Stimulated activated CD4-positive, alpha-beta T cell treated with anti-CD3 and anti-CD28 coated beads, Interleukin-2, amount 100 ng/mL, for 24 hours (primary cell): ENCODE measurements around the gene MS4A15.
"Not testable (repeated sequence)": the region's sequence is repeated elsewhere in the genome, so short reads cannot be mapped to it uniquely, and the experiment has no call there.

Experiments used
- DNase-seq, 2 donors: peaks; one replicate each; pipeline ENCODE4 v3.0.0-alpha.2; 2020

MS4A15 gene

DNA sequence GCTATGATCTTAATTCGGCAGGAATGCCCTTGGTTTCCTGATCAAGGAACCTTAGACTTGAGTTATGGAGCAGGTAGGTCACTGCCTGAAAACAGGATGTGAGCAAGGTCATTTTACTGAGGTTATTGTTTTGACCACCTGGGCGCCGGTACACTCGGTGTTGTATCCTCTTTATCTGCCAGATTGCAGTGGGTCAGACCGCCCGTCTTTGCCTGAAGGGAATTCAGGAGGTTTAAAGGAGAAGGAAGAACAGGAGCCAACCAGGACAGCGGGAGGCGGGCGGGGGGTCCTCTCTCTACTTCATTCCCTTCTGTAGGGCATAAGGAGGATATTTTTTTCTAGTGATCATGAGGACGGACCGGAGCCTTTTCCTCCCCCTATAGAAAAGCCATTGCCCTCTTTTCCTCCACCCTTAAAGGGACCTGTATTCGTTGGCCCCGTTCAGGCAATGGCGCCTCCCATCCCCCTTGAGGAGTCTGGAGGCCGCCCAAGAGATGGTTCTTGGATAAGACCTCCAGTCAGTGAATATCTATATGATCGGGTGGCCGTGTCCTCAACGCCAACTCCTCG lies 649 bp downstream of the MS4A15 start:
- no peak for DNase-seq

DNA sequence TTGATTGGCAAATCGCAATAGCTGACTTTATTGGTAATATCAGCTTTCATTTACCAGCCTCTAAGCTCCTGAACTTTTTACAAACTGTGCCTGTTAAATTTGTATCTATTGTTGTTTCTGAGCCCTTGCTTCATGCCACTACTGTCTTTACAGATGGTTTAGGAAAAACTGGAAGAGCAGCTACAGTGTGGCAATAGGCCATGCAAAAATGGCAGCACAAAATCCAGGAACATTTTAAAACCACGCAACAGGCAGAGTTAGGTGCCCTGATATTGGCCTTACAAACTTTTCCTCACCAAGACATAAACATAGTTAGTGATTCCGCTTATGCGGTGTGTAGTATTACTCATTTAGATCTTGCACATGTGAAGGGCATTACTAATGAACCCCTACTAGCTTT lies 2.0 kb downstream of the MS4A15 start:
- DNase-seq: not testable (repeated sequence)

DNA sequence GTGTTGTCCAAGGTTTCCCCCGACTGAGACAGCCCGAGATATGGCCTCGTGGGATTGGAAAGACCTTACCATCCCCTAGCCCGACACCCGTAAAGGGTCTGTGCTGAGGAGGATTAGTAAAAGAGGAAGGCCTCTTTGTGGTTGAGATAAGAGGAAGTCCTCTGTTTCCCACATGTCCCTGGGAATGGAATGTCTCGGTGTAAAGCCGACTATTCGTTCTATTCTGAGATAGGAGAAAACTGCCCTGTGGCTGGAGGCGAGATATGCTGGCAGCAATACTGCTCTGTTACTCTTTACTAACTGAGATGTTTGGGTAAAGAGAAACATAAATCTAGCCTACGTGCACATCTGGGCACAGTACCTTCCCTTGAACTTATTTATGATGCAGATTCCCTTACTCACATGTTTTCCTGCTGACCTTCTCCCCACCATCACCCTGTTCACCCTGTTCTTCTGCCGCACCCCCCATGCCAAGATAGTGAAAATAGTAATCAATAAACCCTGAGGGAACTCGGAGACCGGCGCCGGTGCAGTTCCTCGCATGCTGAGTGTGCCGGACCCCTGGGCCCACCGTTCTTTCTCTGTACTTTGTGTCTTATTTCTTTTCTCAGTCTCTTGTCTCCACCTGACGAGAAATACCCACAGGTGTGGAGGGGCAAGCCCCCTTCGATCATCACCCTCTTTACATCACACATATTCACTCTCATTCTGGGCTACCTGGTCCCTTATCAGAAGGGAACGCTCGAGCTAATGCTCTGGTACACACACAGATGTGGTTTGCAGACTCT lies 3.0 kb downstream of the MS4A15 start:
- DNase-seq: not testable (repeated sequence)

DNA sequence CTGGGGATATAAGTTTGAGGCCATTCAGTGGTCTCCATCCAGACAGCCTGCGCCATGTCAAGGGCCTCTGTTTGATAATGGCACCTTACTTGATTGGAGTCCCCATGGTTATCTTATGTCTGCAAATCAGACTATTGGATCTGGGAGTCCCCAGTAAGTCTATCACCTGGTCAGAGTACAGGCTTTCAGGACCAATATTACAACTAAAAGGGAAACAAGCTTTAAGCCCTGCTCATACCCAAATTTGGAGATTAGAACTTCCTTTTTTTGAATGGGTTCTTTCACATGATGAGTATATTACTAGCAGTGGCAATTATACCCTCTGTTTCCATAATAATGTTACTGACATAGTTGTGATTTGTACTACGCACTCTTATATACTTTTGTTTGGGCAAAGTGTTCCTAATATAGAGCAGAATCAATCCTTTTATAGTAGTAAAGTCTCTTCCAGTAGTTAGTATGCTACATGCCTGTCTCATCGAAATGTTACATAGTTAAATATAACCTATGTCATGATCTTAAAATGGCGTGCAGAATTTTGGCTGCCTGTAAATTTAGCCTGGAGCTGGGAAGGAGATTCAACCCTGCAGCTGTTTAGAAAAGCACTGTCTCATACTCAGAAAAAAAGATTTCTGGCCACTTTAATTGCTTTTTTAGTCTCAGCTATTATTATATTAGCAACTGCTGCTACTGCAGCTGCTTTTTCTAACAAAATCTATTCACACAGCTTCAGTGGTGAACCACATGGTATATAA lies 4.9 kb downstream of the MS4A15 start:
- DNase-seq: no peak

DNA sequence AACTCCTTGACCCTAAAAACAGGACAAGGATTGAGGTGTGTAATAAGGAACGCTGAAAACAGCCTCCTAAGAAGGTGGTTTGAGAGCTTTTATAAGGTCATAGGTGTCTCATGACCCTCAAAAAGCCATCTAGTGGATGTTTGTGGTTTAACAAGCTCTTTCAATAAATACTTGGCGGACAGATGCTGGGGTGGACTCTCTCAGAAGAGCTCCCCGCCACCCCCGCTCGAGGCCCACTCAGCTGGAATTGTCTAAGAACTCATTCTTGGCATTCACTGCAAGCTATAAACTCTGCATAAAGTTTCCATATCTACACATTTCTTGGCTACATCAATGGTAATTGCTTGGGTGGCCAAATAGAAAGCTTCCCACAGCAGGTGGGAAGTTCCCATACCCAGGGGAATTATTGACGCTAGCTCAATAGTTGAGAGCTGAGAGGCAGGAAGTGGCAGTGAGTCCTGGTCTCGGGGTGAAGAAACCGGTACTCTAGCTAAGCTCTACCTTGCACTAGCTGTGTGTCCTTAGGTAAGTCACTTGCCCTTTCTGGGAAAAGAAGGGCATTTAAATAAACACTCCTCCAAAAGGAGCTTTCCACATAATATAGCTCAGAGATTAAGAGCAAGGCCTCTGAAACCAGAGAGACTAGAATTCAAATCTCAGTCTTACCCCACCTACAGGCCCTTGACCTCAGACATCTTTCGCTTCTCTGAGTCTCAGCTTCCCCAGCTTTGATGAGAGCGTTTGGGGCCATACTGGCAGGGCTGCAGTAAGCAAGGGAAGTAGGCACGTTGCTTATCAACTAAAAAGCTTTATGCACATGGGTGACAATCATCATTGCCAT lies 6.4 kb downstream of the MS4A15 start:
- DNase-seq: no peak

DNA sequence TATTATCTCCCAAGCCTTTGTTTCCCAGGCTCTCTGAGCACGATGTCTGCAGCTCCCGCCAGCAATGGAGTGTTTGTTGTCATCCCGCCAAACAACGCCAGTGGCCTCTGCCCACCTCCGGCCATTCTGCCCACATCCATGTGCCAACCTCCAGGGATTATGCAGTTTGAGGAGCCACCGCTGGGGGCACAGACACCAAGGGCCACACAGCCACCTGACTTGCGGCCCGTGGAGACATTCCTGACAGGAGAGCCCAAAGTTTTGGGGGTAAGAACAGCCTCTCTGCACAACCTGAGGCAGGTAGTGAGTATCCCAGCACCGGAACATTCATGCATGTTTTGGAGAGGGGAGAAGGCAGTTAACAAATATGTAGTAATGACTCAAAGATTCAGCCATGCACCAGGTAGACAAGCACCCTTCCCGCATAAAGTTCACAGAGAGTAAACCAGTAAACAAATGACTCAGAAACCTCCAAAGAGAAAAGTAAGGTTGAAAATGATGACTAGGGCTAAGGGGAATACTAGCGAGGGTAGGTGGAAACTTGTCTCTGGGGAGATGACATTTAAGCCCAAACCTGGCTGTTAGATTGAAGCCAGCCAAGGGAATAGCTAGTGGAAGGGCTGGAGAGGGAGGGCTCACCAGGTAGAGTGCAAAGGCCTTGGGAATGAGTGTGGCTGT lies 7.2 kb downstream of the MS4A15 start:
- no peak for DNase-seq

DNA sequence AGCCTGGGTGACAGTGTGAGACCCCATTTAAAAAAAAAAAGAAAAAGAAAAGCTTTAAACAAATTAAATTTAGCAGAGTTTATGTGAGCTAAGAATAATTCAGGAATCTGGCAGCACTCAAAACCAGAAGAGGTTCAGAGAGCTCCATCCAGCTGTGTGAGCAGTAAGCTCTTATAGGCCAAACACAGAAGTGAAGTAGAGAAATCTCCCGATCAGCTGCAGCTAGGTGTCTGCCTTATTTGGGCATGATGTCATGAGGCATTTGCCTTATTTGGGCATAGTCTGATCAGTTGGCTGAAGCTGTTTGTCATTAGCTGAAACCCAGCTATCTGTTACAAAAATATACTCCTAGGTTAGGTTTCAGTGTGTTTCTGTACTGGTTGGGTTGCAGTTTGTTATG lies 8.2 kb downstream of the MS4A15 start:
- no peak for DNase-seq

DNA sequence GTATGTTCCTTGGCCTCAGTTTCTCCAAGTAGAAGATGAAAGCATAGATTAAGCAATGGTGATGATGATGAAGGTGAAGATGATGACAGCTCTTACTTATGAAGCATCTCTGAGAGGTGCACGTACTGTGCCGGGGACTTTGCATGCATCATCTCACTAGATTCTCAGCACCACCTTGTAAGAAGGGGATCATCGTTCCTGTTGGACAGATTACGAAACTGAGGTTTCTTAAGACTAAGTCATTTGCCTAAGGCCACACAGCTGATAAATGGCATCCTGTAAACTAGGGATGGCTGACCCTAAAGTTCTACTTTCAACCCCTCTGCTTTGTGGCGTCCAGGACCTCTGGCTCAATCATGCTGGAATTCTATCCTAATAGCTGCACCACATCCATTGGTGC lies 8.7 kb downstream of the MS4A15 start:
- DNase-seq: no peak

DNA sequence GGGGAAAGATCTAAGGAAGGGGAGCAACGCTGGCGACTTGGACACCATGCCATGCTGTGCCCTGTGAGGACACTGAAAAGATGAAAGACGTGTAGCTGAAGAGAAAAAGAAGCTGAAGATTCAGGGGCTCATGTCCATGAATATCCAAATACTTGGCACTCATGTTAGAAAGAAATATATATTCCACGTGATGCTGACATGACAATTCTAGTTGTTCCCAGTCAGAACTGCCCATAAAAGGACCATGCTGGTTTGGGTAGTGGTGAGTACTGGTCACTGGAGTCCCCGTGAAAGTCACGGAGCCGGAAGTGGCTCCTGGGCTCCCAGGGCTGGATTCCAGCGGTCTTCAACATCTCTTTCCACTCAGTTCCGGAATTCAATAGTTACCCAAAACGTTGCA lies 9.9 kb downstream of the MS4A15 start:
- no peak for DNase-seq

DNA sequence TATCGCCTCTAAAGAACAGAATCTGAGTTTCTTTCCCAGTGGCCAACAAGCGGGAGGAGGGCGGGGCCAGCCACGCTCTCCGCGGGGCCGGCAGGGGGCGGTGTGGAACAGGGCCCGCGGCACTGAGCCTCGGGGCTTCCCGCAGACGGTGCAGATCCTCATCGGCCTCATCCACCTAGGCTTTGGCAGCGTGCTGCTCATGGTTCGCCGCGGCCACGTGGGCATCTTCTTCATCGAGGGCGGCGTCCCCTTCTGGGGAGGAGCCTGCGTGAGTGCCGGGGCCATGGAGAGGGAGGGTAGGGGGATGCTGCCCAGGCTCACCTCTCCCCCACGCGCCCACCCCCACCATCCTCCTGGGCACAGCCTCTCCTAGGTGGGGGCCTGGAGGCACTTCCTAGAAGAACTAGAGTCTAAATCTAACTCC lies 10.7 kb downstream of the MS4A15 start:
- DNase-seq: peak in 1 of 2 donors; percentile 43

DNA sequence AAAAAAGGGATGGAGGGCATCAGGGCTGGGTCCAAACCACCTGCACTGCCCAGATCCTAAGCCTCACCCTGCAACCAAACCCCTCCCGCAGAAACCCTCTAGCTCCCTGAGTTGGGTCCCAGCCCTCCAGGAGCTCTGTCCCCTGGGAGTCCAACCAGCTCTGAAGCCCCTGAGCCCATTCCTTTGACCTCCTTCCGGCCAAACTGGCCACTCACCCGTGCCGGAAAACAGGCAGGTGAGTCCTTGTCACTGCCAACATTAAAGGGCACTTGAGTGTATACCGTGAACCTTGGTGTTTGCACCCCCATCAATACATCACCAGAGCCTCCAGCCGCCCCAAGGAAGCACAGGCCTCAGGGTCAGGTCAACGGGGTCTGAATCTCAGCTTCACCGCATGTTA lies 11.5 kb downstream of the MS4A15 start:
- DNase-seq: no peak

DNA sequence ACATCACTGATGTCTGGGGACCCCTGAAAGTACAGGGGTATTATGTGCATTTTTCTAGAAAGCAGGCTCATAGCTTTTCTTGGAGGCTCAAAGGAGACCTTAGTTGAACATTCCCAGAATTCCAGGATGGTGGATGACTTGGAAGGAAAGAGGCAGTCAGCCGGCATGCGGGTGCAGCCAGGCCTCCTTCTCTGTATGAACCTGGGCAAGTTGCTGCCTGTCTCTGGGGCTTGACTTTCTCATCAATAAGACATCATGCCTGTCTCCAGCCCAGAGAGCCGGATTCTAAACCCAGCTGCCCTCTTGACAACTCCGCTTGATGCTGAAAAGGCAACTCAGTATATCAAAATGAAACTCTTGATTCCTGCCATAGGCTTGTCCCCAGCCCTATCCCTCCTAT lies 12.6 kb downstream of the MS4A15 start:
- no peak for DNase-seq

DNA sequence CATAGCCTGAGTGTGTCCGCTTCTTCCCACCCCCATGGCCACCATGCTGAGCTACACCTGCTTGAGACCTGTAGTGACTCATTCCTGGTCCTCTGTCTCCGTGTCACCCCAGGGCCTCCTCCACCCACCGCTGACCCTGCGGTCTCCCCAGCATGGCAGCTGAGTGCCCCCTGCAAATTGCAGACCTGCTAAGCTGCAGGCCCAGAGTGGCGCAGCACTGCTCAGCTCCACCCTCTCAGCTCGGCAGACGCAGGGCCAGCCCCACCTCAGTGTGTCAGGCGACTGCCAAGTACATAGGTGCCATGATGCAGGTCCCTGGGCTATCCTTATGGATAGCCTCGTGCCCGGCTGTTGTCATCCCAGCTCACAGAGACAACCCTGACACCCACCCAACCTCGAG lies 13.1 kb downstream of the MS4A15 start:
- no peak for DNase-seq

DNA sequence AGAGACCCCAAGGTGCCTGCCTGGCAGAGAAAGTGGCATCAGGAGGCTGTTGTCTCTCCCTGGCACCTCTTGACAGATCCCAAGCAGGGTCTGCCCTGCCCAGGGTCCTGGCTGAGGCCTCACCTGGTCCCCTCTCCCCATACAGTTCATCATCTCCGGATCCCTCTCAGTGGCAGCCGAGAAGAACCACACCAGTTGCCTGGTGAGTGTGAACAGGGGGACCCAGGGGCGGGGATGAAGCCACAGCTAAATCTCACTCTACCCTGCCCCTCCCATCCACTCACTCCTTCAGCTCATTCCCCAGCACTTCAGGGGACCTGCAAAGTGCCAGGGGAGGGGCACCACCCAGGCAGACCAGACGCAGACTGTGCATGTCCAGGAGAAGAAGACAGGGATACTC lies 14.5 kb downstream of the MS4A15 start:
- DNase-seq: no peak

DNA sequence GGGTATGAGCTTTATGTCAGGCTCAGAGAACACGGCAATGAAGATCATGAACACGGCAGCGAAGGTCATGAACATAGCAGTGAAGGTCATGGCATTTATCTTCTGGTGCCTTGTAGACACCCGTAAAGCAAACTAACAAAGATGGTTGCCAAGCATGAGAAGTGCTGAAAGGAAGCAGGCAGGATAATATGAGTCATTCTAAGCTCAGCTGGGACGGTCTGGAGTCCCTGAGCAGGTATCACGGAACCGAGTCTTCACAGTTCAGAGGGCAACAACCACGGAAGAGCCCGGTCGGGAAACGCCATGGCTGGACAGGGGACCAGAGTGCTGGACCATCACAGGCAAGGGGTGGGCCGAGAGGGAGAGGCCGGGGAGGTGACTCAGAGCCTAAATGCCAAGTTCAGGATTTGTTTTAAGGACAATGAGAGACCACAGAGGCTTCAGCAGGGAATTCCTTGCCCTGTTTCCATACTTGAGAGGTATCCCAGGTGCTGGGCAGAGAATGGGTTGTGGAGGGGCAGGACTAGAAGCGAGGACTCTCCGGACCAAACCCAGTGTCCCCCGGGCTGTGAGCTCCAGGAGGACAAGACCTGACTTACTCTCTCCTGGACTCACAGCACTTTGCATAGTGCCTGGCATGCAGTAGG lies 15.3 kb downstream of the MS4A15 start:
- DNase-seq: no peak

DNA sequence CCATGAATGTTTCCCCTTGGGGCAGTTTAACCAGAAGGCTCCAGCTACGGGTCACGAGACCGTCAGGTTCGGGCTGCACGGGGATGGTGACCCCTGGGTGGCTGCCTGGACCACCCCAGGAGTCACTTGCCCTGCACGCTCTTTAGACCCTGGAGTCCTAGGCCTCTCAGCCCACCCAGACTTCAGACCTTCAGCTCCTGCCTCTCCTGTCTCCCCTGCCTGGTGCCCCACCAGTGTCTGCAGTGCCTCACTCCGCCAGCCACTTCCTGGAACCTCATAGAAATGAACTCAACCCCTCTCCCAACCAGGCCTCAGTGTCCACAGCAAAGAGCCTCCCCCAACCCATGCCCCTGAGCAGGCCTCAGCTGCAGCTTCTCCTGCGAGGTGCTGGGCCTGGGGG lies 16.0 kb downstream of the MS4A15 start:
- no peak for DNase-seq

DNA sequence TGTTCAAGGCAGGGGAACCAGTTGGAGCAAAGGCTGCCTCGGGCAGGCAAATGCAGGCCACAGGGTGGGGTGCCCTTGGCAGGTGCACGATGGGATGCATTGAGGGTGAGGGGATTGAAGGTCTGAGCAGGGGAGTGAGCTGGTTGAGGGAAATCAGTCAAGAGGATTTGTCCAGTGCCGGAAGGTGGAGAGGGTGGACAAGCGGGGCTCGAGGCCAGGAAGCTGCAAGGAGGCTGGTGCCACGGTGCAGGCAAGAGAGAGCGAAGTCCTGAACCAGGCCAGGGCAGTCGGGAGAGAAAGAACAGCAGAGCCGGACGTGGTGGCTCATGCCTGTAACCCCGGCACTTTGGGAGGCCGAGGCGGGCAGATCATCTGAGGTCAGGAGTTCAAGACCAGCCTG lies 18.1 kb downstream of the MS4A15 start:
- no peak for DNase-seq

DNA sequence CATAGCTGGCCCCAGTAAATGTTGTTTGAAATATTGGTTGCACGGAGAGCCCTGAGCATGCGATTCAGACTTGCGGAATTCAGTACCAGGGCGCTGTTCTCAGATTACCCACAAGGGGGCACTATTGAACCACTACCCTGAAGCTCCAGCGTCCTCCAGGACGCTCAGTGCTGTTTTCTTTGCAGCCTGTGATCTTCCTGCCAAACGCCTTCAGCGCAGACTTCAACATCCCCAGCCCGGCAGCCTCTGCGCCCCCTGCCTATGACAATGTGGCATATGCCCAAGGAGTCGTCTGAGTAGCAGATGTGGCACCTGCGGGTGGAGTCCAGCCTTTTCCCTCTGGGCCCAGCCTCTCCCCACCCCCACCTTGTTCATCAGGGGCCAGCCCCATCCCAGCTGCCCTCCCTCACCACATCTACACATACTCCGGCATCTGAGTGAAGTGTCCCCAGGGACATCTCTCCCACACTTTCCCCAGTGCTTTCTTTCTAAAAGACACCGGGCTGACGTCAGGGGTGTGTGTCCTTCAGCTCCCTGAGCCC lies 18.8 kb downstream of the MS4A15 start:
- peak; percentile 87 to 88 for DNase-seq

DNA sequence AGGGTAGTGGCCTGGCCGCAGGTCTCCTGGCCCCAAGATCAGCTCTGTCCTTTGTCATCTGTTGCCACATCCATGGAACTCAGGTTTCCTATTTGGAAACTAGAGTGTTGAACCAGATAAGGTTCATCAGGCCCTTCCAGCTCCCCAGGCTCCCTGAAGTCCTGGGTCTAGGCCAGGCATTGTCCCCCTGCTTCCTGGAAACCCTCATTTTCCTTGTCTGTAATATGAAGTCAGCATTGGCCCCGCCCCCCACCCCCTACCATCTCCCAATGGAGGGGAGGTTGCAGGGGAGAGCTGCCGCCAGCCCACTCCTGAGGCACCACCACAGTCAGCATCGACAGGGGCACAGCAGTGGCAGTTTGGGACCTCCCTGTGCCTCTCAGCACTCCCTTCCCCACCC lies 19.5 kb downstream of the MS4A15 start:
- no peak for DNase-seq

DNA sequence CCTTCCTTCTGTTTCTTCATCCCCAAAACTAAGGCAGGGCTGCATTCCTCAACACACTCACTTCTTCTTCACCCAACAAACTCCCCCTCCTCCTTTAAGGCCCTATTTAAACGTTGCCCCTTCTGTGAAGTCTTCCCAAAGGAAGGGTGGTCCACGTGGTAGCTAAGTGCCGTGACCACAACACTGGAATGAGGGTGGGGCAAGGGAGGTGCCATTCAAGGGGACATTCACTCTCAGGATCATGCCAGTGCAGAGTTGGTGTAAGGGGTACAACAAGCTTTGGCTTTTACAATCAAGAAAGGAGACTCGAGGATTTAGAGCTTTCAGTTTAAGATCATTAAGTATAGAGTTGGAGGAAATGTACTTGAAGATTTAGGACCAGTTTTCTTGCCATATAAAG lies 20.4 kb downstream of the MS4A15 start:
- no peak for DNase-seq

DNA sequence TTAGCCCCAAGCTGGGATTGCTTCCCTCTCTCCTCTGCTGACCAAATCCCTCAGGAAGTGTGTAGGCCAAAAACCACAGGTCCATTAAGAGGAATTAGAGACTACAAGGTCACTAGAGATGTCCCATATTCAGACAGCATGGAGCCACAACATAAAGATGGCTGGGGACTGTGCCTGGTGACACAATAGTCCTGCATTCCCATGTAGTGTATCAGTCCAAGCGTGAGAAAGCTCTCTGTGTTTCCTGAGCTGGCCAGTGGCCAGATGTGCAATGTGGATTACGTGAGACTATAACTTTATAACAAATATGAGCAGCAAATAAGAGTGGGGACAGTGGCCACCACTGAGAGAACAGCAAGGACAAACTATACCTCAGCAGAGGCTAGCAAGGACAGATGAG lies 20.9 kb downstream of the MS4A15 start:
- no peak for DNase-seq

DNA sequence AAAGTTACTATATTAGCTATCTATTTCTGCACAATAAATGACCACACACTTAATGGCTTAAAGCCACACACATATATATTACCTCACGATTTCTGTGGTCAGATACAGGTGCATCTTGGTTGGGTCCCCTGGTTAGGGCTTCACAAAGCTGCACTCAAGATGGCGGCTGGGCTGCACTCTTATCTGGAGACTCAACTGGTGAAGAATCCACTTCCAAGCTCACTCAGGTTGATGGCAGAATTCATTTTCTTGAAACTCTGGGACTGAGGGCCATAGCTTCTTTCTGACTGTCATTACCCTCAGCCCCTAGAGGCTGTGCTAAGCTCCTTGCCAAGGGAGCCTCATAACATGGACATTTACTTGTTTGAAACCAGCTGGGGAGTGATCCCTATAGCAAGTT lies 23.4 kb downstream of the MS4A15 start:
- no peak for DNase-seq
